Measurements from ENCODE around the gene BNIP3. TPM values are rescaled to one million over a fixed set of nuclear protein-coding genes. Genes with fewer than 3 reads are reported as not detected.

The BNIP3 gene
- total RNA-seq, 1 experiment from 2014 or later, result 57.1 TPM

DNA sequence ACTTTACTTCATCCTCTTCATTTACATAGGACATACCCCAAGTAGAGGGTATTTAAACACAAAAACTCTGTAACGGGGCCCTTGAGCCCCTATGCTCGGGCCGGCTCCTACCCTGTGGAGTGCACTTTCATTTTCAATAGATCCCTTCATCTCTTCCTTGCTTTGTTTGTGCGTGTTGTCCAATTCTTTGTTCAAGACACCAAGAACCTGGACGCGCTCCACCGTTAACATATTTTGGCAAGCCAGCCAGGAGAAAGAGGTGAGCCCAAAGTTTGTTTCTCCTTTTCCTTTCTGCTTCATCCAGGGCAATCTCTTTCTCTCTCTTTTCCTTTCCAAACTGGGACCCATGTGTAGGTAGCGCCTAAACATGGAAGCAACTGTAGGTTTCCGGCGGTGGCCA is 26.0 kb upstream of the BNIP3 start:
- peaks cover 71 to 78% of the 10 kb centered on the region in 2 experiments for H3K4me1 Mint-ChIP-seq
- TF ChIP-seq, protein P1, sequence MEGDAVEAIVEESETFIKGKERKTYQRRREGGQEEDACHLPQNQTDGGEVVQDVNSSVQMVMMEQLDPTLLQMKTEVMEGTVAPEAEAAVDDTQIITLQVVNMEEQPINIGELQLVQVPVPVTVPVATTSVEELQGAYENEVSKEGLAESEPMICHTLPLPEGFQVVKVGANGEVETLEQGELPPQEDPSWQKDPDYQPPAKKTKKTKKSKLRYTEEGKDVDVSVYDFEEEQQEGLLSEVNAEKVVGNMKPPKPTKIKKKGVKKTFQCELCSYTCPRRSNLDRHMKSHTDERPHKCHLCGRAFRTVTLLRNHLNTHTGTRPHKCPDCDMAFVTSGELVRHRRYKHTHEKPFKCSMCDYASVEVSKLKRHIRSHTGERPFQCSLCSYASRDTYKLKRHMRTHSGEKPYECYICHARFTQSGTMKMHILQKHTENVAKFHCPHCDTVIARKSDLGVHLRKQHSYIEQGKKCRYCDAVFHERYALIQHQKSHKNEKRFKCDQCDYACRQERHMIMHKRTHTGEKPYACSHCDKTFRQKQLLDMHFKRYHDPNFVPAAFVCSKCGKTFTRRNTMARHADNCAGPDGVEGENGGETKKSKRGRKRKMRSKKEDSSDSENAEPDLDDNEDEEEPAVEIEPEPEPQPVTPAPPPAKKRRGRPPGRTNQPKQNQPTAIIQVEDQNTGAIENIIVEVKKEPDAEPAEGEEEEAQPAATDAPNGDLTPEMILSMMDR (conservative IDR thresholded peaks at IDR 0.05), result no peak
- no peak overlapping the region for H4K5ac ChIP-seq (ENCODE audit: insufficient read length, low read depth, low read length)
- H3K23ac ChIP-seq (ENCODE audit: insufficient read length, low read depth, low read length), result no peak overlapping the region
- peak overlapping the region in 1 of 2 experiments; percentile 1; a peak in 2 of 5 replicates for H3K4me3 Mint-ChIP-seq
- no peak overlapping the region for H2AK5ac ChIP-seq (ENCODE audit: insufficient read length, low read length)
- no peak overlapping the region for H3K4me2 ChIP-seq (ENCODE audit: insufficient read depth, insufficient read length, low read length)
- peaks cover 7 to 13% (median 11%) of the 10 kb centered on the region in 3 experiments; a peak in 6 of 7 replicates for H3K36me3 Mint-ChIP-seq (ENCODE audit: insufficient read depth in 1 of 3, low read depth in 3 of 3)
- no peak overlapping the region for H3K9ac ChIP-seq (ENCODE audit: extremely low read depth, insufficient read length, low read length)
- H3K79me2 ChIP-seq (ENCODE audit: insufficient read depth, low read length), result no peaks in the 10 kb centered on the region
- no peak overlapping the region for H4K91ac ChIP-seq (ENCODE audit: insufficient read length, low read depth, low read length)
- no peak overlapping the region for H2AFZ ChIP-seq (ENCODE audit: low read length)
- H3K23me2 ChIP-seq (ENCODE audit: insufficient read length, low read depth, low read length, poor library complexity, severe bottlenecking), result no peaks in the 10 kb centered on the region
- WGBS (ENCODE audit: extremely low coverage, insufficient read length, low lambda C conversion rate), result no CpG with 5 or more reads among the region's 10 CpGs
- H3K27me3 Mint-ChIP-seq (ENCODE audit: low read depth), result peaks cover 4% of the 10 kb centered on the region; the same call in 1 of the 2 replicates
- H4K8ac ChIP-seq (replicated peaks; ENCODE audit: insufficient read length, low read depth, low read length), result no peak overlapping the region
- H3K14ac ChIP-seq (ENCODE audit: insufficient read depth, low read length), result no peak overlapping the region
- H3K79me1 ChIP-seq (ENCODE audit: insufficient read depth, low read depth, low read length, poor library complexity, severe bottlenecking), result no peaks in the 10 kb centered on the region
- H3K18ac ChIP-seq (ENCODE audit: insufficient read length, low read depth, low read length), result no peak overlapping the region
- H4K20me1 ChIP-seq (ENCODE audit: control insufficient read depth, insufficient read depth, insufficient read length), result no peaks in the 10 kb centered on the region
- H2BK20ac ChIP-seq (ENCODE audit: low read depth, low read length, poor library complexity, severe bottlenecking), result no peak overlapping the region
- H3K9me3 ChIP-seq (ENCODE audit: control insufficient read depth, low read depth, low read length), result no peaks in the 10 kb centered on the region
- H2BK5ac ChIP-seq (ENCODE audit: insufficient read length, low read length), result no peak overlapping the region
- H3K4me1 ChIP-seq (ENCODE audit: insufficient read depth, low read length), result peaks cover 8% of the 10 kb centered on the region; the same call in 1 of the 2 replicates
- H3K9me3 Mint-ChIP-seq, result peaks cover 12 to 13% of the 10 kb centered on the region in 2 experiments
- H3K27ac Mint-ChIP-seq, result peak overlapping the region in 2 of 3 experiments; percentile 1 to 42; a peak in 5 of 7 replicates
- no peaks in the 10 kb centered on the region for H3K27me3 ChIP-seq (ENCODE audit: insufficient read depth, low read length)
- no peak for DNase-seq
- no peak overlapping the region for H3K4ac ChIP-seq (ENCODE audit: low read depth, low read length)
- H2BK12ac ChIP-seq (ENCODE audit: insufficient read length, low read depth, low read length), result no peak overlapping the region
- no peak overlapping the region for H3K27ac ChIP-seq (ENCODE audit: insufficient read length, low read depth, low read length)
- no peak overlapping the region for H3T11ph ChIP-seq (ENCODE audit: low read length)
- H2BK15ac ChIP-seq (ENCODE audit: low read depth, low read length), result no peak overlapping the region
- H2BK120ac ChIP-seq (ENCODE audit: low read depth, low read length, poor library complexity, severe bottlenecking), result no peak overlapping the region
- no peak overlapping the region for H3K56ac ChIP-seq (ENCODE audit: insufficient read length, low read depth, low read length)
